HEK293T (cell line): ENCODE data around the gene MRPL9.

ENCODE experiments used
- CTCF ChIA-PET: fragments of 350-600 bp; formaldehyde crosslinking; extraction: SDS; loops from one replicate; lab custom pipeline; 2021; ENCODE audit warnings: antibody characterized with exemption, inconsistent platforms; lab: Yijun Ruan, JAX
- POLR2A ChIA-PET: fragments of 350-600 bp; formaldehyde crosslinking; extraction: SDS; loops from one replicate; lab custom pipeline; 2020; ENCODE audit warnings: antibody characterized with exemption, inconsistent platforms; lab: Yijun Ruan, JAX
- DNase-seq: peaks from one replicate; pipeline ENCODE4 v3.0.0; 2012; ENCODE audit warnings: mixed read lengths; ENCODE audit errors: extremely low spot score
- ARNT ChIP-seq: fragments of 450-650 bp; IDR thresholded peaks from 2 replicates; pipeline ENCODE4 v1.6.1; 2017; ENCODE audit warnings: mild to moderate bottlenecking
- BHLHE40 ChIP-seq: fragments of 450-650 bp; IDR thresholded peaks from 2 replicates; pipeline ENCODE4 v1.6.1; 2016; ENCODE audit warnings: mild to moderate bottlenecking, moderate library complexity, borderline replicate concordance
- FOXM1 ChIP-seq: fragments of 450-650 bp; IDR thresholded peaks from 2 replicates; pipeline ENCODE4 v1.6.1; 2017; ENCODE audit warnings: mild to moderate bottlenecking, borderline replicate concordance
- HDGF ChIP-seq: fragments of 450-650 bp; IDR thresholded peaks from 2 replicates; pipeline ENCODE4 v1.6.1; 2017; ENCODE audit warnings: antibody characterized with exemption, borderline replicate concordance
- L3MBTL2 ChIP-seq: fragments of 450-650 bp; conservative IDR thresholded peaks from 2 replicates; pipeline ENCODE4 v1.6.1; 2016; ENCODE audit warnings: mild to moderate bottlenecking
- LEF1 ChIP-seq: fragments of 450-650 bp; IDR thresholded peaks from 2 replicates; pipeline ENCODE4 v1.6.1; 2017; ENCODE audit warnings: mild to moderate bottlenecking, borderline replicate concordance
- NFRKB ChIP-seq: fragments of 450-650 bp; IDR thresholded peaks from 2 replicates; pipeline ENCODE4 v1.6.1; 2016; ENCODE audit warnings: mild to moderate bottlenecking, moderate library complexity
- PKNOX1 ChIP-seq: fragments of 450-650 bp; IDR thresholded peaks from 2 replicates; pipeline ENCODE4 v1.6.1; 2016
- SP1 ChIP-seq: fragments of 450-650 bp; IDR thresholded peaks from 2 replicates; pipeline ENCODE4 v1.6.1; 2017
- ZNF384 ChIP-seq: fragments of 450-650 bp; IDR thresholded peaks from 2 replicates; pipeline ENCODE4 v1.6.1; 2016

MRPL9 gene

GRCh38 chr1:151711044-151711800 is 52.1 kb downstream of the MRPL9 start:
- DNase-seq: no peak
- ChIA-PET CTCF (no interaction called here), POLR2A (no interaction called here)
- TF ChIP-seq PKNOX1: no peak
- TF ChIP-seq ZNF384: no peak
- TF ChIP-seq BHLHE40: no peak
- no peak for TF ChIP-seq LEF1
- no peak for TF ChIP-seq ARNT
- TF ChIP-seq NFRKB: no peak

GRCh38 chr1:151710187-151710840 is 53.0 kb downstream of the MRPL9 start:
- POLR2A ChIA-PET: no interaction called here
- TF ChIP-seq FOXM1 (no peak), ARNT (no peak), HDGF (no peak), PKNOX1 (peak; percentile 58), SP1 (no peak), L3MBTL2 (no peak), BHLHE40 (no peak)
- peak; percentile 52 for DNase-seq
- CTCF ChIA-PET: no interaction called here
